Measurements from ENCODE around the gene CCSER1. TPM values are rescaled to one million over a fixed set of nuclear protein-coding genes. Genes with fewer than 3 reads are reported as not detected.
A peak's percentile ranks its signal among the peaks of the same experiment; 100 is the strongest.

Gene CCSER1
- total RNA-seq, 1 experiment from 2014 or later, result 0.63 TPM

- H3K27ac Mint-ChIP-seq (ENCODE audit: low read depth, unreplicated experiment), result peak overlapping the region; percentile 61
- H3K36me3 Mint-ChIP-seq (ENCODE audit: insufficient read depth, unreplicated experiment), result no peaks in the 10 kb centered on the region
- H3K27me3 Mint-ChIP-seq (ENCODE audit: insufficient read depth, unreplicated experiment), result no peaks in the 10 kb centered on the region
- intact Hi-C loops (cut with micrococcal nuclease), result no loop called here
- ChIA-PET CTCF (no interaction called here), POLR2A (no interaction called here)
- H3K9me3 Mint-ChIP-seq (ENCODE audit: unreplicated experiment), result no peaks in the 10 kb centered on the region
- TF ChIP-seq CTCF (IDR thresholded peaks at IDR 0.05; ENCODE audit: unreplicated experiment), result no peak
- no peak for DNase-seq (ENCODE audit: unreplicated experiment)
- no TSS peak for BruUV-seq (replicated peaks)
- H3K4me1 Mint-ChIP-seq (ENCODE audit: insufficient read depth, unreplicated experiment), result peaks cover 5% of the 10 kb centered on the region
- H3K4me3 Mint-ChIP-seq (ENCODE audit: unreplicated experiment), result no peak overlapping the region
Observed at GRCh38 chr4:91268913-91269312, 1141.7 kb downstream of the CCSER1 start.

- no peaks in the 10 kb centered on the region for H3K36me3 Mint-ChIP-seq (ENCODE audit: insufficient read depth, unreplicated experiment)
- no peak for DNase-seq (ENCODE audit: unreplicated experiment)
- CTCF ChIA-PET, result interaction anchor here (0.6 kb wide), 1 partner anchor 353 kb away, joined by 3 read pairs; no protein-coding TSS in a partner anchor
- no peak overlapping the region for H3K4me3 Mint-ChIP-seq (ENCODE audit: unreplicated experiment)
- TF ChIP-seq CTCF (IDR thresholded peaks at IDR 0.05; ENCODE audit: unreplicated experiment), result no peak
- no TSS peak for BruUV-seq (replicated peaks)
- no peak overlapping the region for H3K27ac Mint-ChIP-seq (ENCODE audit: low read depth, unreplicated experiment)
- H3K27me3 Mint-ChIP-seq (ENCODE audit: insufficient read depth, unreplicated experiment), result no peaks in the 10 kb centered on the region
- no peaks in the 10 kb centered on the region for H3K9me3 Mint-ChIP-seq (ENCODE audit: unreplicated experiment)
- peaks cover 5% of the 10 kb centered on the region for H3K4me1 Mint-ChIP-seq (ENCODE audit: insufficient read depth, unreplicated experiment)
- POLR2A ChIA-PET, result no interaction called here
- intact Hi-C loops (cut with micrococcal nuclease), result no loop called here
Observed at GRCh38 chr4:91279899-91280298, 1152.7 kb downstream of the CCSER1 start.

GRCh38 chr4:91280551-91281290 lies 1153.5 kb downstream of the CCSER1 start:
- no peaks in the 10 kb centered on the region for H3K36me3 Mint-ChIP-seq (ENCODE audit: insufficient read depth, unreplicated experiment)
- no peak for DNase-seq (ENCODE audit: unreplicated experiment)
- POLR2A ChIA-PET, result interaction anchor here (0.6 kb wide), 2 partner anchors 440 to 1984 kb away, joined by 3 to 5 read pairs; no protein-coding TSS in a partner anchor
- no TSS peak for BruUV-seq (replicated peaks)
- H3K27ac Mint-ChIP-seq (ENCODE audit: low read depth, unreplicated experiment), result no peak overlapping the region
- intact Hi-C loops (cut with micrococcal nuclease), result no loop called here
- TF ChIP-seq CTCF (IDR thresholded peaks at IDR 0.05; ENCODE audit: unreplicated experiment), result no peak
- H3K27me3 Mint-ChIP-seq (ENCODE audit: insufficient read depth, unreplicated experiment), result no peaks in the 10 kb centered on the region
- CTCF ChIA-PET, result no interaction called here
- no peaks in the 10 kb centered on the region for H3K9me3 Mint-ChIP-seq (ENCODE audit: unreplicated experiment)
- no peaks in the 10 kb centered on the region for H3K4me1 Mint-ChIP-seq (ENCODE audit: insufficient read depth, unreplicated experiment)
- H3K4me3 Mint-ChIP-seq (ENCODE audit: unreplicated experiment), result no peak overlapping the region

GRCh38 chr4:91282217-91282616 lies 1155.0 kb downstream of the CCSER1 start:
- Mint-ChIP-seq H3K4me1 (ENCODE audit: insufficient read depth, unreplicated experiment) (no peaks in the 10 kb centered on the region), H3K36me3 (ENCODE audit: insufficient read depth, unreplicated experiment) (no peaks in the 10 kb centered on the region), H3K27ac (ENCODE audit: low read depth, unreplicated experiment) (no peak overlapping the region), H3K27me3 (ENCODE audit: insufficient read depth, unreplicated experiment) (no peaks in the 10 kb centered on the region), H3K4me3 (ENCODE audit: unreplicated experiment) (no peak overlapping the region), H3K9me3 (ENCODE audit: unreplicated experiment) (no peaks in the 10 kb centered on the region)
- ChIA-PET POLR2A (no interaction called here), CTCF (no interaction called here)
- intact Hi-C loops (cut with micrococcal nuclease), result no loop called here
- BruUV-seq (replicated peaks), result no TSS peak
- TF ChIP-seq CTCF (IDR thresholded peaks at IDR 0.05; ENCODE audit: unreplicated experiment), result no peak
- no peak for DNase-seq (ENCODE audit: unreplicated experiment)

Measured in MCF 10A (cell line).